Astrocyte of the spinal cord (primary cell): ENCODE results near the gene JUN.

Experiments used
- DNase-seq: peaks from one replicate; pipeline ENCODE4 v3.0.0; 2011; ENCODE audit warnings: low read depth, low spot score
- H3K4me3 ChIP-seq: 2 replicates; pipeline ENCODE4 v1.5.1; 2011; ENCODE audit warnings: low read depth, mild to moderate bottlenecking, low read length, moderate library complexity
- CTCF ChIP-seq: IDR thresholded peaks from 2 replicates; pipeline ENCODE4 v1.5.1; 2012; ENCODE audit warnings: low read depth, mild to moderate bottlenecking, low read length, inconsistent platforms
- in situ Hi-C: cut with HindIII; loops from 2 replicates; pipeline ENCODE4 v1.10.0; 2017; ENCODE audit warnings: low sequenced_read_pairs

Gene JUN

GRCh38 chr1:58781541-58782177 is 2.2 kb downstream of the JUN start:
- H3K4me3 ChIP-seq = peak overlapping the region; percentile 67
- TF ChIP-seq CTCF = peak; percentile 46
- peak; percentile 72 for DNase-seq
- in situ Hi-C loops = no loop called here

GRCh38 chr1:58780836-58781452 is 2.9 kb downstream of the JUN start:
- no peak for TF ChIP-seq CTCF
- in situ Hi-C loops = no loop called here
- DNase-seq = peak; percentile 39
- peak overlapping the region; percentile 67 for H3K4me3 ChIP-seq

- in situ Hi-C loops = no loop called here
- no peak for DNase-seq
- no peak for TF ChIP-seq CTCF
- peak overlapping the region; percentile 67 for H3K4me3 ChIP-seq
These were observed 3.4 kb downstream of the JUN start for GRCh38 chr1:58780411-58780810.

- peak; percentile 89 for DNase-seq
- TF ChIP-seq CTCF = no peak
- in situ Hi-C loops = no loop called here
- peak overlapping the region; percentile 67 for H3K4me3 ChIP-seq
These were observed 4.0 kb downstream of the JUN start for GRCh38 chr1:58779801-58780382.

- DNase-seq = no peak
These were observed 4.6 kb downstream of the JUN start for GRCh38 chr1:58779059-58779754.

More at GRCh38 chr1:58779059-58779754, 4.6 kb downstream of the JUN start:
- H3K4me3 ChIP-seq = no peak overlapping the region
- in situ Hi-C loops = no loop called here
- TF ChIP-seq CTCF = no peak
